Fibroblast of peridontal ligament (primary cell): ENCODE measurements around the gene LENEP.
A peak's percentile ranks its signal among the peaks of the same experiment; 100 is the strongest.
"Not testable (repeated sequence)": the region's sequence is repeated elsewhere in the genome, so short reads cannot be mapped to it uniquely, and the experiment has no call there.

ENCODE experiments used
- DNase-seq: peaks from one replicate; pipeline ENCODE4 v3.0.0-alpha.2; 2010; ENCODE audit errors: extremely low read depth

LENEP gene

DNA sequence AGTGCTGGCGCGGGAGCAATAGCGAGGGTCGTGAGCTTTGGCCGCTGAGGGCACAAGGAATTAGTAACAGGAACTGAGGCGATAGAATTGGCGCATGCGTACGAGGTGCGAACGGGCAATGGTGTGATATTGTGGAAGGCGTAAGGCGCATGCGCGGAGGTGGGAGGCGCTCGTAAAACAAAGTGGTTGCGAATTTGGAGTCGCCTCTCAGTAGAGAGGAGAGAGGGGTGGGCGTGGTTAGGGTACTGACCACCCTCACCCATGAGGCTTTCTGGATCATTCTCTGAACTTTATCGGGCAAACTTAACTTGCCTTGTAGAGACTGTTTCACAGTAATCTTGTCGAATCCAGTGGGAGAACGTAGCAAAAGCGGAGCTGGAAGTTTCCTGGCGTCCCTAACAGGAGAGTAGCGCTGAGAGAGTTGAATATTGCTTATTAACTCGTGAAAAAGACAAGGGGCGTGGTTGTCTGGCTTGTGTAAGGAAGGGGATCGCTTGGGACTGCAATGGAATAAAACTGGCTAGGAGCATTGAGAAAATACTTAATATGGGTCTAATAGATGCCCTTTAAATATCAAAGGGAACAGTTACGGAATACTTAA lies 18.5 kb upstream of the LENEP start:
- peak; percentile 97 for DNase-seq

DNA sequence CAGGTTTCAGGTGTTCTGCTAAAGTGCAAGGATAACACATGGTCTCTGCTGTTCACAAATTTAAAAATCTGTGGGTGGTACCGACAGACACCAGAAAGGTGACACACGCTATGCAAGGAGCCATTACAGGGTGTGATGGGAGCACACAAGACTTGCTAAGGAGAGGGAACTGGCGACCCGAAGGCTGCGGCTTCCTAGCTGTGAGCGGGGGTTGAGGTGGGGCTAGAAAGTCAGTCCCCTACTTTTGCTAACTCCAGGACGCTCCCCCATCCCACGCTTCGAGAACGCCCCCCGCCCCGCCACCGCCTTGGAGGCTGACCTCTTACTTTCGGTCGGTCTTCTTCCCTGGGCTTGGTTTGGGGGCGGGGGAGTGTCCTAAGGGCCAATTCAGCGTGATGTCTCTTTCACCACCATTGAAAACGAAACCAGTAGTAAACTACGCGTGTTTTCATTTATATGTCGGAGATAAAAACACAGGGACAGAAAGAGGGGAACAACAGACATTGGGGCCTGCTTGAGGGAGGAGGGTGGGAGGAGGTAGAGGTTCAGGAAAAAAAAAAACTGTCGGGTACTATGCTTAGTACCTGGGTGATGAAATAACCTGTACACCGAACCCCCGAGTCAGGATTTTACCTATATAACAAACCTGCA lies 17.9 kb upstream of the LENEP start:
- DNase-seq: peak; percentile 72

DNA sequence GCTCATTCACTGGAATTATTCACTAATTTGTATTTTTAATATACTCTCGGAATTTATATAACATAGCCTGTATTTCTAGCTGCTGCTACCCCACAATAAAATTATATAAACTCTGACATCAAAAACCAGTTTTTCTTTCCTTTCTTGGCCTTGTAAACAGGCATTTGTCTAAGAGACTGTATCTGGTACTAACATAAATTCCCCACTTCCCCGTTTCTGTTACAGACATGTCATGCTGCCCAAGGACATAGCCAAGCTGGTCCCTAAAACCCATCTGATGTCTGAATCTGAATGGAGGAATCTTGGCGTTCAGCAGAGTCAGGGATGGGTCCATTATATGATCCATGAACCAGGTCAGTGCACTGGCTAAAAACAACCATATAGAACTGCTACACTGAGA lies 15.6 kb upstream of the LENEP start:
- DNase-seq: not testable (repeated sequence)

DNA sequence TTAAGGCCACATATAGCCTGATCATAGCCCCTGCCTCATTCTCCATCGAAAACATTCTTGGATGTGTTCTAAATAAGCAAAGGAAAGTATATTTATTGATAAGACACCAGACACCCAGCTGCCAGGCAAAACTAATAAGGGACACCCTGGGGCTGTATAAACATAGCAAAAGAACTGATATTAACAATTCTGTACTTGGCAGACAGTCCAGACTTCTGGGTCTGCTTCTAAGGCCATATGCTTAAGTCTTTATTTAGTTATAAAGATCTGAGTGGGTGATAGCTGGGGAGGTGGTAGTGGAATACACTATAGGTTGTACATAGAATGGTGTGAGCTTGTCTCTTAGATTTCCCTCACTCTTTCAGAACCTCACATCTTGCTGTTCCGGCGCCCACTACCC lies 15.0 kb upstream of the LENEP start:
- no peak for DNase-seq

DNA sequence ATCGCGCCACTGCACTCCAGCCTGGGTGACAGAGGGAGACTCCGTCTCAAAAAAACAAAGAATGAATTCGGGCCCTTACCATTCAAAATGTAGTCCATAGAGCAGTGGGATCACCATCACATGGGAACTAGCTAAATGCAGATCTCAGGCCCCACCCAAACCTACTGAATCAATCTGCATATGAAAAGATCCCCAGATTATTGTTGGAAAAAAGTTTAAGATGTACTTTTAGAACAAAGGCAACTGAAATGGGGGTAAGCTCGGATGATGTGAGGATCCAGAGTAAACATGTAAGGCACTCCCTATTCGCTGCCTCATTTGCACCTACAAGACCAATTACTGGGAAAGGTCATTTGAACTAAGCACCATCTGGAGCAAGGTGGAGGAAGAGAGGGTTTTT lies 11.0 kb upstream of the LENEP start:
- no peak for DNase-seq

DNA sequence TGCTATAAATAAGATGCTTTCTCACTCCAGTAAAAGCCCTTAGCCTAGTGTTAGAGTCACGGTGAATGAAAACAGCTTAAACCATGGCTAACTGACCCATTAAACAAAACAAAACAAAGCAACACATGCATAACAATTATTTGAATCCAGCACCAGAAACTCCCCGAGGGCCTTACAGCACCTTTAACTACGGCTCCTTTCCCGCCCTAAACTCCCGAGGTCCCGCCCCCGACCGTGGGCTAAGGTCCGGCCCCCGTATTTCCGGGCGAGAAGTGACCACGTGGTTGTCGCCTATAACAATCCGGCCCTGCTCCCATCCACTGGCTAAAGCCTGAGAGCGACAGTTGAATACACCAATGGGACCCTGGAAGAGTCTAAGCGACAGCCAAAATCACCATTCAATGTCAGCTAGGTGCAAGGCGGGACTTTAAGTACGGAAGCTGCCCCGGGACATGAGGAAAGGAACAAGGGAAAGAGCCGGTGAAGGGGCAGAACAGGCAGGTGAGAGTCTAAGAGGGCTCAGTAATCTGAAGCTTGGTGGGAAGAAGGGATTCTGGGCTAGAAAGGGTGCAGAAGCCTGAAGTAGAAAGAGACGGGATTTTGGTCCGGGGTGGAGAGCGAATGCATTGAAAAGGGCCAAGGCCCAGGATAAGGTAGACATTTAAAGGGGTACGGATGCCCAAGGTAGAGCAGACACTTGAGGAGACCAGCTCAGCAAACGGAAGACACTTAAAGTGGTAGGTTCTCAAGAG lies 10.3 kb upstream of the LENEP start, which contains the start of gene FLAD1:
TSS of gene FLAD1 (plus strand) at position 448 of the 752 bp plus-strand sequence. CDS start 351 bp downstream, outside the sequence.
- peak; percentile 100 for DNase-seq

DNA sequence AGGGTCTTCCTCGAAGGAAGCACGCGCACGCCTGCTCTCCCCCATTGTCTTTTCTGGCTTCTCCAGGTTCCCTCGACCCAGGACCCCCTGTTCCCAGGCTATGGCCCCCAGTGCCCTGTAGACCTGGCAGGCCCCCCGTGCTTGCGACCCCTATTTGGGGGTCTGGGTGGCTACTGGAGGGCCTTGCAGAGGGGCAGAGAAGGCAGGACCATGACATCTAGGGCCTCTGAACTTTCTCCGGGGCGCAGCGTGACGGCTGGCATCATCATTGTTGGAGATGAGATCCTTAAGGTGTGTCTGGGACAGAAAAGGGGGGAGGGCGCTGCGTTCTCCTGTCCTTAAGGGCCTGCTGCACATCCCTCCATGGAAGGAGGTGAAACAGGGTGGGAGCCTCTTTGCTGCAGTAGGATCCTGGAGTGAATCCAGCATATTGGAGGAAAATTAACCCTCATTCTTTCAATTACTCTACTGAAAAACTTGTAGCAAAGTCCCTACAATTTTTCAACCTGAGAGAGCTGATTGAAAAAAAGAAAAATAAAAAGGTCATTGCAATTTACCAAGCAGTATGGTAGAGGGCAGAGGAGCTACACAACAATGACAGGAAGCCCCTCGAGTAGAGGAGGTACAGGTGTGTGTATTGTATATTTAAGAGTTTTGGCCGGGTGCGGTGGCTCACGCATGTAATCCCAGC lies 9.5 kb upstream of the LENEP start:
- no peak for DNase-seq

DNA sequence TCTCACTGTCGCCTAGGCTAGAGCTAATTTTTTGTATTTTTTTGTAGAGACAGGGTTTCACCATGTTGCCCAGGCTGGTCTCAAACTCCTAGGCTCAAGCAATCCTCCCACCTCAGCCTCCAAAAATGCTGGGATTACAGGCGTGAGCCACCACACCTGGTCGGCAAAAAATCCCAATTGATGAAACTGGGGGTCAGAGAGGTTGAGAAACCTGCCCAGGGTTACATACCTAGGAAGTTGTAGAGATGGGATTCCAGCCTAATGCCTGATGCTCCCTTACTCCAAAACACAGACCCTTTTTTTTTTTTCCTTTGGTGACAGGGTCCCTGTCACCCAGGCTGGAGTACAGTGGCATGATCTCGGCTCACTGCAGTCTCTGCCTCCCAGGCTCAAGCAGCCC lies 6.7 kb upstream of the LENEP start:
- DNase-seq: not testable (repeated sequence)

DNA sequence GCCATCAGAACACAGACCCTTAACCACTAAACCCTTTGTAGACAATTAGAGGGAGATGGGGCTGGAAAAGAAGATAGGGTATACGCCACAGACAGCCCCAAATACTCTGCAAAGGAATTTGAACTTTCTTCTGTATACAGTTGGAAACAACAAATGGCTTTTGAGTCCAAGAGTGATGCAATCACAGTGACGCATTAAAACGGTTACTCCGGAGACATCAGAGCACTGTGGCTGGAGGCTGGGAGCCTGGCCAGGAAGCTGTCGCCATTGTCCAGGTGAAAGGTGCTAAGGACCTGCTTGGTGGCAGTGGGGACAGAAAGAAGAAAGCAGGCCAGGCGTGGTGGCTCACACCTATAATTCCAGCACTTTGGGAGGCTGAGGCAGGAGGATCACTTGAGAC lies 6.1 kb upstream of the LENEP start:
- DNase-seq: no peak

DNA sequence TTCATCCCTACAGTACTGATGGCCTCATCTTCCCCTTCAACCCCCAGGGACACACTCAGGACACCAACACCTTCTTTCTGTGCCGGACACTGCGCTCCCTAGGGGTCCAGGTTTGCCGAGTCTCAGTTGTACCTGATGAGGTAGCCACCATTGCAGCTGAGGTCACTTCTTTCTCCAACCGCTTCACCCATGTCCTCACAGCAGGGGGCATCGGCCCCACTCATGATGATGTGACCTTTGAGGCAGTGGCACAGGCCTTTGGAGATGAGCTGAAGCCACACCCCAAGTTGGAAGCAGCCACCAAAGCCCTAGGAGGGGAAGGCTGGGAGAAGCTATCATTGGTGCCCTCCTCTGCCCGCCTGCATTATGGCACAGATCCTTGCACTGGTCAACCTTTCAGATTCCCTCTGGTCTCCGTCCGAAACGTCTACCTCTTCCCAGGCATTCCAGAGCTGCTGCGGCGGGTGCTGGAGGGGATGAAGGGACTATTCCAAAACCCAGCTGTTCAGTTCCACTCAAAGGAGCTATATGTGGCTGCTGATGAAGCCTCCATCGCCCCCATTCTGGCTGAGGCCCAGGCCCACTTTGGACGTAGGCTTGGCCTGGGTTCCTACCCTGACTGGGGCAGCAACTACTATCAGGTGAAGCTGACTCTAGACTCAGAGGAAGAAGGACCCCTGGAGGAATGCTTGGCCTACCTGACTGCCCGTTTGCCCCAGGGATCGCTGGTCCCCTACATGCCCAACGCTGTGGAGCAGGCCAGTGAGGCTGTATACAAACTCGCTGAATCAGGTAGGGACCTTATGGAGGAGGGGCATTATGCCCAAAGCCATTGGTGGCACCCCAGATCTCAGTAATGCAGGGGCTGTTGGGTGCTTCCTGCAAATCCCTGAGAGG lies 5.1 kb upstream of the LENEP start:
- DNase-seq: no peak

DNA sequence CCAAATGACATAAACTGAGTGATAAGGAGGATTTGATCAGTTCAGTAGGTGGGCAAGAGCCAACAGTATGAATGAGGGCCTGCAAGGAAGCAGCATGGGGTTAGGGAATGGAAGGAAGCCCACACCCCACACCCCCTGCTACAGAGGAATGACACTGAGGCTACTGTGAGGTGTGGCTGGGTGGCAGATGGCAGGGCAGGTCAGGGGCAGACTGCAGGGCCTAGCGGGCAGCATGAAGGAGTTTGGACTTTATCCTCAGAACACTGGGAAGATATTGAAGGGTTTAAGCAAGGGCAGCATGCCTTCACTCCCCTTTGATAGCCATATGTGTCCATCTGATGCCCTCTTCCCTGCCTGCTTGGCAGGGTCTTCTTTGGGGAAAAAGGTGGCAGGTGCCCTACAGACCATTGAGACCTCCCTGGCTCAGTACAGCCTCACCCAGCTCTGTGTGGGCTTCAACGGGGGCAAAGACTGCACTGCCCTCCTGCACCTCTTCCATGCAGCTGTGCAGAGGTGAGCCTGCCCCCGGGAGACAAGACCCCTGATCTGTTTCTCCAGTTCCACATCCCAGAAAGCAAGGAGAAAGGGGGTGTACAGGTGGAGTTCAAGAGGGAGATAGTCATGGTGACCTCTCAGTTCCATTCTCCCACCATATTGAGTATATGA lies 4.1 kb upstream of the LENEP start:
- DNase-seq: no peak

DNA sequence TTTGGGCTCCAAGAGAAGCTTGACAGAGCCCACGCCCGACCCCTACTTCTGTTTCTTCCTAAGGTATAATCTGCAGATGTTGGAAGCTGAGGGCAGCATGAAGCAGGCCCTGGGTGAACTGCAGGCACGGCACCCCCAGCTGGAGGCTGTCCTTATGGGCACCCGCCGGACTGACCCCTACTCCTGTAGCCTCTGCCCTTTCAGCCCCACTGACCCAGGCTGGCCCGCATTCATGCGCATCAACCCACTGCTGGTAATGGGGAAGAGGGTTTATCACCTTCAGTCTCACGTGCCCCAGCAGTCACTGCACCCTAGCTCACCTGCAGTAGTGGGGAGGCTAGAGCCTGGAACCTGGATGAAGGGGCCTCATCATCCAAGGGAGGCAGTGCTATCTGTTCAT lies 3.1 kb upstream of the LENEP start:
- DNase-seq: no peak

DNA sequence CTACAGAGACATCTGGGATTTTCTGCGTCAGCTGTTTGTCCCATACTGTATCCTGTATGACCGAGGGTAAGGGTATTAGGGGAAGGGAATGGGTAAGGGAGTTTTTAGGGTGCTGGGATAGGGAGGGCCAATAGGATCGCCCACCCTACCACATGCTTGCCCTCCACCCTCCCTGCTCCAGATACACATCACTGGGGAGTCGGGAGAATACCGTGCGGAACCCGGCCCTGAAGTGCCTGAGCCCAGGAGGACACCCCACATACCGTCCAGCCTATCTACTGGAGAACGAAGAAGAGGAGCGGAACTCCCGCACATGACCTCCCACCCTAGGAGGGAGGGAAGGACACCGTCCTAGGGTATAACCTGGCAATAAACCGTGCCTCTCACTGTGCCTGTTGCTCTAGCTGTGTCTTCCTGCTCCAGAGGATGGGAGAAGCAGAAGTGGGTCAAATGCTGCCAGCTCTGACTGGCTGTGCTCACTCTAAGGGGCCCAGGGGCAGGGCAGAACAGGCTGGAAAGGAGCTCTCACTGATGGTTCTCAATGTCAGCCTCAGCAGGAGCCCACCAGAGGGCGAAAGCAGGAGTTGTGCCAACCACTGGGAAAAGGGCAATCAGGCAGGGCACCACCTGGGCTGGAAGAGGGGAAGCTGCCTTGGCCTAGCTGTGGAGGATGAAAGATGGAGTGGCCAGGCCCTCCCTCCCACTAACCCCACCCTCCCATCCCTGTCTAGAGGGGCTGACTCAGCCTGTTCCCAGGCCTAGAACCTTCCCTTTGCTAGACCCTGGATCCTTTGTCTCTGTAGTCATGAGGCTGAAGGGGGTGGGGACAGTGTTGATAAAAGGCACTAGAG lies 440 bp upstream of the LENEP start:
- no peak for DNase-seq

DNA sequence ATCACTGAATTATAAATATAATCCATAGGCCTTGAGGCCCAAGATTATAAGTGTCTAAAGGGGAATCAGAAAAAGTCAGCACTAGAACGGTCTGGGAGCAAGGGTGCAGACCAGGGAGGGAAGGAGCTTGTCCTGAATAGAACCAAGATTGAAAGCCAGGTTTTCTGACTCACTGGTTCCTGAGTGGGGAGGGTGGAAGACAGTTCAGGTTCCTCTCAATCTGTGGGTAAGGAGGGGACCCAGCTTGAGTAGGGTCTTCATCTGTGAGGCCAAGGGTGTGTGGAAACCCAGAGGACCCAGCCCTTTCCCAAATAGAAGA lies 842 bp downstream of the LENEP start:
- no peak for DNase-seq

DNA sequence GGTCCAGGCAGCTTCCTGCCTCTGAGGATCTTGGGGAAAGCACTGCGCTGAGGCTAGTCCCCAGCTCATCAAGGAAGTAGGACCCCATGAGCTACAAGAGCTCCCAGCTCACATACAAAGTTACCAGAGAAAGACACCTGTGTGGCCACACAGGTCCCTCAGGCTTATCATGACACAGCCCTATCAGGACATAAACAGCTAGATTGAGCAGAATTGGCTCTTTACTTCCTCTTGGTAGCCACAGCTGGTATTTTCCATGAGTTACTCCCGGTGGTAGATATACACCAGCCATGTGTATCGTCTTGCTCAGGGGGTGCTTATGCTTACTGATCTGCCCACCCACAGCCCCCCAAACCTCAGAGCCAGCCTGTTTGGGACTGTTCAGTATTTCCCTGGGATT lies 1.2 kb downstream of the LENEP start:
- DNase-seq: no peak

DNA sequence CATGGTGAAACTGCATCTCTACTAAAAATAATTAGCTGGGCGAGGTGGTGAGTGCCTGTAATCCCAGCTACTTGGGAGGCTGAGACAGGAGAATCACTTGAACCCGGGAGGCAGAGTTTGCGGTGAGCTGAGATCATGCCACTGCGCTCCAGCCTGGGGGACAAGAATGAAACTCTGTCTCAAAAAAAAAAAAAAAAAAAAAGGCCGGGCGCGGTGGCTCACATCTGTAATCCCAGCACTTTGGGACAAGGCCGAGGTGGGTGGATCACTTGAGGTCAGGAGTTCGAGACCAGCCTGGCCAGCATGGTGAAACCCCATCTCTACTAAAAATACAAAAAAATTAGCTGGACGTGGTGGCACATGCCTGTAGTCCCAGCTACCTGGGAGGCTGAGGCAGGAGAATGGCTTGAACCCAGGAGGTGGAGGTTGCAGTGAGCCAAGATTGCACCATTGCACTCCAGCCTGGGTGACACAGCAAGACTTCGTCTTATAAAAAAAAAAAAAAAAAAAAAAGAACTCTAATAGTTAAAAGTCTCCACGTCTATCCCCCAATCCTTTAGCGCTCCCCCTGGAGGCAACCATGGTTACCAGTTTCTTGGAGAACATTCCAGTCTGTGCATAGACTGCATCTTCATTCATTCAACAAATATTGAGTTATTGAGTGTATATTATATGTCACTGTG lies 2.1 kb downstream of the LENEP start:
- peak; percentile 86 for DNase-seq

DNA sequence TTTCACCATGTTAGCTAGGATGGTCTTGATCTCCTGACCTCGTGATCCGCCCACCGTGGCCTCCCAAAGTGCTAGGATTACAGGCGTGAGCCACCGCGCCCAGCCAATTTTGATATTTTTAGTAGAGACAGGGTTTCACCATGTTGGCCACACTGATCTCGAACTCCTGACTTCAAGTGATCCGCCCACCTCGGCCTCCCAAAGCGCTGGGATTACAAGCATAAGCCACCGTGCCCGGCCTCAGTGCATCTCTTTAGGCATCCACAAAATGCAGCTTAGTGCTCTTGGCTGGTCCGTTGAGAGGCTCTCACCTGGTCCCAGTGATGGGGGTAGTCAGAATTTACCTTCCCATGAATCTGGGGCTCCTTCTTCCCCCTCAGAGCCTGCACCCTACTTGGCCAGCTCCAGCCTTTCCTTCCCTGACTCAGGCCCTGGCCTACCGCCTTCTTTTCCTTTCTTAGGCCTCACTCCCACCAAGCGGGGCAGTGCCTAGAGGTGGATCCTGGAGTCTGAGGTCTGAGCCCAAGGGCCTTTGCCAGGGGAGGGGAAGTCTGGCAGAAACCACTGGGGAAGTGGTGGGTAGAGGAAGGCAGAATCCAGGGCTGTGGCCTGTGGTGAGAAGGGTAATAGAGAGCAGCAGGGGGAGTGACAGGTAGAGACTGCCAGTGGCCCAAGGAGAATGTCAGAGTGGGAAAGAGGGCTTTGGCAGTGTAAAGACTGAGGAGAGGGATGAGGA lies 3.7 kb downstream of the LENEP start:
- no peak for DNase-seq

DNA sequence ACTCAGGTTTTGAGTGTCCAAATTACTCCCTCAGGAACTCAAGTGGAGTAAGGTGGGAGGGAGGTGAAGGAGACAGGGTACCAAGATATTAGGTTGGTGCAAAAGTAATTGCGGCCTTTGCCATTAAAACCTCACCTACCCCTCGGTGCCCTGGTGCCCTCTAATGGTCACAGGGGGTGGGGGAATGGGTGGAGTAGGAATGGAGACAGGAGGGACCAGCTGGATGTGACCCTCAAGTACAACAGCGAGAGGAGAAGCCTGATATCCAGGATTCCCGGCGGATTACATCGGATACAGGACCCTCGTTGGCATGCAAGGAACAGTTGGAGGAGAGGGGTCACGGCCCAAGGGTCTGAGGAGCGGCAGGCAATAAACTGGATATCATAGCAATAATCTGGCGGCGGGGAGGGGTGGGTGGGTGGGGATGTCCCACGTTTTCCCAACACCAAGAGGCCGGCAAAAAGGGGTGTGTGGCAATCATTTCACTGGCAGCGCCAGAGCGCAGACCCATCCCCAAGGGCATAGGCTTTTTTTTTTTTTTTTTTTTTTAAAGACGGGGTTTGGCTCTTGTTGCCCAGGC lies 4.9 kb downstream of the LENEP start:
- no peak for DNase-seq
